Body of pancreas (tissue), 4 donors: ENCODE data around the gene PSMG3.

ENCODE experiments used
- CTCF ChIP-seq, 7 experiments: fragments of 450-650 bp in 4 of 7; fragments of 200-600 bp in 3 of 7; sonication (generic) in 3 of 7; IDR thresholded peaks; one replicate each; pipeline ENCODE4 v1.5.1; 2016 to 2019; ENCODE audit warnings: antibody characterized with exemption in 7 of 7
- POLR2A ChIP-seq, 3 donors: fragments of 450-650 bp; IDR thresholded peaks; one replicate each; pipeline ENCODE4 v1.6.1; 2016; ENCODE audit warnings: antibody characterized with exemption in 3 of 3, mild to moderate bottlenecking in 2 of 3

GRCh38 chr7:1546909-1547776 lies 22.7 kb downstream of the PSMG3 start:
- TF ChIP-seq CTCF (IDR thresholded peaks at IDR 0.05) (no peak), POLR2A (IDR thresholded peaks at IDR 0.05) (no peak)
